ENCODE data around the gene ATP9A.
"Not testable (repeated sequence)": the region's sequence is repeated elsewhere in the genome, so short reads cannot be mapped to it uniquely, and the experiment has no call there.

Gene ATP9A

DNA sequence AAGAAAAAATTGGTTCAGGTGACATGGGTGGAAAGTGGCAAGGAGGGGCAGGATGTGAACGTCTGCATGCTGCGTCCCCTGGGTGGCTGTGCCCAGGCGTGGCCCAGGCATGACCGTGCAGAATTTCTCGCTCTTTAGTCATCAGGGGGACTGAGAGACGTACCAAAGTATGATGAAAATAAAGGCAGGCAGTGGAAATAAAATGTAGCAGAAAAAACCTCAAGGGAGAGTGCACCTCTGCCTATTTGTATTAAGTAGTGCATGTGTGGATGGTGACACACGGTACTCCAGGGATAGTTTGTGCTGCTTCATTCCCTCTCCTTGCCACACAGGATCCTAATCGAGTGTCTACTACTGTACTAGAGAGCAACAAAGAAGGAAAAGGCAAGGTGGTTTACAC, 81.1 kb downstream of the ATP9A start (continued):
- TF ChIP-seq ZNF621 (tag by site-specific recombination; IDR thresholded peaks at IDR 0.05) = no peak
- no peak for TF ChIP-seq ZNF362 (tag by site-specific recombination; IDR thresholded peaks at IDR 0.05)
- no peak for TF ChIP-seq ATF2 (tag by site-specific recombination; IDR thresholded peaks at IDR 0.05; ENCODE audit: low read depth)
- no peak for TF ChIP-seq RBAK (tag by site-specific recombination; IDR thresholded peaks at IDR 0.05)

GRCh38 chr20:51685494-51685893, 82.7 kb downstream of the ATP9A start:
- H3K4me1 ChIP-seq (ENCODE audit: control insufficient read depth, insufficient read depth, low read length); H3K9me3 ChIP-seq (ENCODE audit: control insufficient read depth, insufficient read depth, low read depth, low read length); CTCF ChIA-PET; POLR2A ChIA-PET; H3K27ac ChIP-seq (ENCODE audit: extremely low read depth, low read depth, low read length); H3K4me3 ChIP-seq (ENCODE audit: low read depth, low read length): not testable (repeated sequence)
- 0 out of 2 replicates have a peak, but pooled peaks have one; percentile 15 for TF ChIP-seq ZNF10 (tag by site-specific recombination; IDR thresholded peaks at IDR 0.05)
- peaks cover 0 to 13% of the 10 kb centered on the region in 2 experiments; a peak in 2 of 3 replicates for H3K36me3 ChIP-seq (ENCODE audit: control insufficient read depth in 2 of 2, insufficient read depth in 1 of 2, low read length in 2 of 2)

- Histone ChIP-seq H3K9me3 (ENCODE audit: control insufficient read depth, insufficient read depth, low read depth, low read length) (no peaks in the 10 kb centered on the region), H3K4me1 (ENCODE audit: control insufficient read depth, insufficient read depth, low read length) (no peaks in the 10 kb centered on the region), H3K36me3 (ENCODE audit: control insufficient read depth in 2 of 2, insufficient read depth in 1 of 2, low read length in 2 of 2) (peaks cover 4 to 9% of the 10 kb centered on the region in 2 experiments; a peak in 2 of 3 replicates), H3K27ac (ENCODE audit: extremely low read depth, low read depth, low read length) (no peak overlapping the region), H3K4me3 (ENCODE audit: low read depth, low read length) (no peak overlapping the region)
- TF ChIP-seq ZNF169 (tag by site-specific recombination; IDR thresholded peaks at IDR 0.05) = no peak
- TF ChIP-seq ZNF335 (tag by site-specific recombination; conservative IDR thresholded peaks at IDR 0.05) = no peak
- TF ChIP-seq ZNF157 (tag by site-specific recombination; IDR thresholded peaks at IDR 0.05) = no peak
- no peak for TF ChIP-seq GLIS1 (tag by site-specific recombination; IDR thresholded peaks at IDR 0.05)
- no peak for TF ChIP-seq ZNF175 (tag by site-specific recombination; IDR thresholded peaks at IDR 0.05)
- ChIA-PET POLR2A (no interaction called here), CTCF (no interaction called here)
These were observed 88.0 kb downstream of the ATP9A start for GRCh38 chr20:51680067-51680749.

GRCh38 chr20:51679254-51679921, 88.8 kb downstream of the ATP9A start:
- H3K27ac ChIP-seq (ENCODE audit: extremely low read depth, low read depth, low read length) = no peak overlapping the region
- POLR2A ChIA-PET = no interaction called here
- CTCF ChIA-PET = no interaction called here
- peaks cover 4 to 11% of the 10 kb centered on the region in 2 experiments; a peak in 2 of 3 replicates for H3K36me3 ChIP-seq (ENCODE audit: control insufficient read depth in 2 of 2, insufficient read depth in 1 of 2, low read length in 2 of 2)
- no peaks in the 10 kb centered on the region for H3K4me1 ChIP-seq (ENCODE audit: control insufficient read depth, insufficient read depth, low read length)
- no peak overlapping the region for H3K4me3 ChIP-seq (ENCODE audit: low read depth, low read length)
- no peaks in the 10 kb centered on the region for H3K9me3 ChIP-seq (ENCODE audit: control insufficient read depth, insufficient read depth, low read depth, low read length)
- TF ChIP-seq ZNF292 (tag by site-specific recombination; IDR thresholded peaks at IDR 0.05; ENCODE audit: borderline replicate concordance, low read depth) = no peak
- TF ChIP-seq ZNF488 (tag by site-specific recombination; IDR thresholded peaks at IDR 0.05) = no peak
- TF ChIP-seq ZNF623 (tag by site-specific recombination; IDR thresholded peaks at IDR 0.05) = no peak
- no peak for TF ChIP-seq ZNF341 (tag by site-specific recombination; IDR thresholded peaks at IDR 0.05; ENCODE audit: low read depth)
- no peak for TF ChIP-seq ZNF677 (tag by site-specific recombination; IDR thresholded peaks at IDR 0.05)
- TF ChIP-seq HOXD13 (CRISPR knock-in tag; IDR thresholded peaks at IDR 0.05; ENCODE audit: borderline replicate concordance) = no peak
- TF ChIP-seq ZNF211 (tag by site-specific recombination; IDR thresholded peaks at IDR 0.05; ENCODE audit: low read depth) = no peak
- no peak for TF ChIP-seq ZNF513 (tag by site-specific recombination; IDR thresholded peaks at IDR 0.05)
- no peak for TF ChIP-seq ZNF394 (tag by site-specific recombination; IDR thresholded peaks at IDR 0.05; ENCODE audit: borderline replicate concordance)
- TF ChIP-seq ZNF747 (tag by site-specific recombination; IDR thresholded peaks at IDR 0.05) = no peak
- TF ChIP-seq ZNF138 (tag by site-specific recombination; IDR thresholded peaks at IDR 0.05; ENCODE audit: borderline replicate concordance) = no peak
- TF ChIP-seq ZNF777 (tag by site-specific recombination; IDR thresholded peaks at IDR 0.05; ENCODE audit: borderline replicate concordance) = no peak
- no peak for TF ChIP-seq ZNF2 (tag by site-specific recombination; IDR thresholded peaks at IDR 0.05)
- no peak for TF ChIP-seq SCRT2 (tag by site-specific recombination; IDR thresholded peaks at IDR 0.05)
- no peak for TF ChIP-seq ZNF248 (tag by site-specific recombination; IDR thresholded peaks at IDR 0.05)

Data from HEK293 (cell line).